ENCODE results near the gene RASSF10. TPM values are rescaled to one million over a fixed set of nuclear protein-coding genes. Genes with fewer than 3 reads are reported as not detected.
A peak's percentile ranks its signal among the peaks of the same experiment; 100 is the strongest.

RASSF10 gene
- polyA plus RNA-seq, 1 donor (not counting 4 experiments of a cell fraction or from before 2014, with no cell fraction given), result 2.1 TPM

DNA sequence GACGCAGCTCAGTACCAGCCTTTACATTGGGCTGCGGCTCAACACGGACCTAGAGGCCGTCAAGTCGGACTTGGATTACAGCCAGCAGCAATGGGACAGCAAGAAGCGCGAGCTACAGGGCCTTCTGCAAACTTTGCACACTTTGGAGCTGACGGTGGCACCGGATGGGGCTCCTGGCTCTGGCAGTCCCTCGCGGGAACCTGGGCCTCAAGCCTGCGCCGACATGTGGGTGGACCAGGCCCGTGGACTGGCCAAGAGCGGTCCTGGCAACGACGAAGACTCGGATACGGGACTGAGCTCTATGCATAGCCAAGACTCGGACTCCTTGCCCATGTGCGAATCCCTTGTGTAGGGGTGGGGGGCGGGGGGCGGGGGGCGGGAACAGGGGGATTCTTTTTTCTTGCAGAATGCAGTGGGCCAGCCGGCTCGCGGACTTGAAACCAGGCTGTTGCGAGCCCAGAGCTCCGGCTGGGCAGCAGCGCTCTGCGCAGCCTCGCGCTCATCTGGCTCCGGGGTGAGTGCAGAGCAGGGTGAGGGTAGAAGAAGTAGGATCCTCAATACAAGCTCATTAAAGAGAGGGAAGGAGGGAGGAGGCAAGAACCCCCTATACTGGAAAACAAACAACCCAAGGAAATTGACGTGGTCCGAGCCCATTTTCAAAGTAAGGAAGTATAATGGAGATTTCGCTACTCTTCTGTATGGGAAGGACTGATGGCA, 1.8 kb downstream of the RASSF10 start:
- H3K4me2 ChIP-seq (ENCODE audit: control insufficient read depth, extremely low read depth, insufficient read depth, low read depth, low read length), result peak overlapping the region; percentile 93
- peaks cover 14% of the 10 kb centered on the region for H3K79me2 ChIP-seq (ENCODE audit: control insufficient read depth, insufficient read depth, low read length)
- no peaks in the 10 kb centered on the region for H4K20me1 ChIP-seq (ENCODE audit: control insufficient read depth, extremely low read depth, insufficient read depth, low read length)
- TF ChIP-seq, protein P1, sequence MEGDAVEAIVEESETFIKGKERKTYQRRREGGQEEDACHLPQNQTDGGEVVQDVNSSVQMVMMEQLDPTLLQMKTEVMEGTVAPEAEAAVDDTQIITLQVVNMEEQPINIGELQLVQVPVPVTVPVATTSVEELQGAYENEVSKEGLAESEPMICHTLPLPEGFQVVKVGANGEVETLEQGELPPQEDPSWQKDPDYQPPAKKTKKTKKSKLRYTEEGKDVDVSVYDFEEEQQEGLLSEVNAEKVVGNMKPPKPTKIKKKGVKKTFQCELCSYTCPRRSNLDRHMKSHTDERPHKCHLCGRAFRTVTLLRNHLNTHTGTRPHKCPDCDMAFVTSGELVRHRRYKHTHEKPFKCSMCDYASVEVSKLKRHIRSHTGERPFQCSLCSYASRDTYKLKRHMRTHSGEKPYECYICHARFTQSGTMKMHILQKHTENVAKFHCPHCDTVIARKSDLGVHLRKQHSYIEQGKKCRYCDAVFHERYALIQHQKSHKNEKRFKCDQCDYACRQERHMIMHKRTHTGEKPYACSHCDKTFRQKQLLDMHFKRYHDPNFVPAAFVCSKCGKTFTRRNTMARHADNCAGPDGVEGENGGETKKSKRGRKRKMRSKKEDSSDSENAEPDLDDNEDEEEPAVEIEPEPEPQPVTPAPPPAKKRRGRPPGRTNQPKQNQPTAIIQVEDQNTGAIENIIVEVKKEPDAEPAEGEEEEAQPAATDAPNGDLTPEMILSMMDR (optimal IDR thresholded peaks at IDR 0.05 in 1 of 3, IDR thresholded peaks at IDR 0.05 in 1 of 3, conservative IDR thresholded peaks at IDR 0.05 in 1 of 3; ENCODE audit: extremely low read depth in 1 of 3, insufficient read depth in 2 of 3, low read length in 3 of 3), result no peak
- no peak for TF ChIP-seq EZH2 (IDR thresholded peaks at IDR 0.05; ENCODE audit: low read length)
- no peaks in the 10 kb centered on the region for H3K9me1 ChIP-seq (ENCODE audit: control insufficient read depth, extremely low read depth, insufficient read depth, low read length)
- H2AFZ ChIP-seq (ENCODE audit: control insufficient read depth, low read length), result peak overlapping the region; percentile 67
- H3K4me3 ChIP-seq (ENCODE audit: control insufficient read depth in 2 of 3, extremely low read depth in 1 of 3, insufficient read depth in 2 of 3, low read depth in 1 of 3, low read length in 3 of 3), result peak overlapping the region; percentile 50 to 76 (median 66)
- H3K27me3 ChIP-seq (ENCODE audit: control insufficient read depth, extremely low read depth, insufficient read depth, low read length), result no peaks in the 10 kb centered on the region
- peaks cover 51% of the 10 kb centered on the region for H3K4me1 ChIP-seq (ENCODE audit: control insufficient read depth, extremely low read depth, insufficient read depth, low read length)
- no peaks in the 10 kb centered on the region for H3K9me3 ChIP-seq (ENCODE audit: control insufficient read depth, low read depth, low read length)
- FAIRE-seq, result no peak
- peak overlapping the region; percentile 60 for H3K9ac ChIP-seq (ENCODE audit: control insufficient read depth, extremely low read depth, insufficient read depth, low read length)
- no peak for DNase-seq (ENCODE audit: low read depth, low spot score)
- no peaks in the 10 kb centered on the region for H3K36me3 ChIP-seq (ENCODE audit: control insufficient read depth in 2 of 2, extremely low read depth in 1 of 2, insufficient read depth in 2 of 2, low read length in 2 of 2)
- H3K27ac ChIP-seq (ENCODE audit: control insufficient read depth, insufficient read depth, low read length), result peak overlapping the region; percentile 42
- dilution Hi-C loops (cut with MboI; ENCODE audit: extremely low pct_ligation_motif_present, low sequenced_read_pairs), result no loop called here

DNA sequence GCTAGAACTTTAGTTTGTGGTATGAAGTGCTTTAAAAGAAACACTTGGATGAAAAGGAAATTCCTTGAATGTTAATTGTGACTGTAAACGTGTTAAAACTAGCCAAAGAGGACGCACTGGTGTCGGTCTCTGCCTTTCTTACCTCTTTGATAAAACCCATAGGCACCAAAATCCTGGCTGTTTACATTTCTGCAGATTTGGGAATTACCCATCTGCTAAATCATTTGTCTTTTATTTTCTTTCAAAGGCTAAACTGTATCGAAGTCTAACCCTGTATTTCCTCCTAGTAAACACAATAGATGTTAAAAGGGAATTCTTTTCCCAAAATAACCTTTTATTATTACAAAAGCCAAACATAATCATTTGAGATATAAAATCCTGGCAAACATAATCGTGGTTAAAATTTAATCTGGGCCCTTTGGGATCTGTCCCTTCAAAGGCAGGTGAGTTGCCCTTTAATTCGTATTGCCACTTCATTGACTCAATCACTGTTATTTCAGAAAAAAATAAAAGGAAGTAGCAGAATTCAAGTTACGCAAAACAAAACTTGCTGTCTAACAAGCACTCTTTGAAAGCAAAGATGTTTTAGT, 2.4 kb downstream of the RASSF10 start:
- Histone ChIP-seq H3K9me1 (ENCODE audit: control insufficient read depth, extremely low read depth, insufficient read depth, low read length) (no peaks in the 10 kb centered on the region), H3K4me1 (ENCODE audit: control insufficient read depth, extremely low read depth, insufficient read depth, low read length) (peaks cover 51% of the 10 kb centered on the region), H4K20me1 (ENCODE audit: control insufficient read depth, extremely low read depth, insufficient read depth, low read length) (no peaks in the 10 kb centered on the region), H3K9me3 (ENCODE audit: control insufficient read depth, low read depth, low read length) (no peaks in the 10 kb centered on the region), H3K4me2 (ENCODE audit: control insufficient read depth, extremely low read depth, insufficient read depth, low read depth, low read length) (peak overlapping the region; percentile 93), H3K9ac (ENCODE audit: control insufficient read depth, extremely low read depth, insufficient read depth, low read length) (peak overlapping the region; percentile 7), H3K27me3 (ENCODE audit: control insufficient read depth, extremely low read depth, insufficient read depth, low read length) (no peaks in the 10 kb centered on the region), H3K79me2 (ENCODE audit: control insufficient read depth, insufficient read depth, low read length) (peaks cover 14% of the 10 kb centered on the region), H3K27ac (ENCODE audit: control insufficient read depth, insufficient read depth, low read length) (peak overlapping the region; percentile 42), H2AFZ (ENCODE audit: control insufficient read depth, low read length) (peak overlapping the region; percentile 51), H3K4me3 (ENCODE audit: control insufficient read depth in 2 of 3, extremely low read depth in 1 of 3, insufficient read depth in 2 of 3, low read depth in 1 of 3, low read length in 3 of 3) (peak overlapping the region; percentile 32 to 76 (median 66)), H3K36me3 (ENCODE audit: control insufficient read depth in 2 of 2, extremely low read depth in 1 of 2, insufficient read depth in 2 of 2, low read length in 2 of 2) (no peaks in the 10 kb centered on the region)
- no peak for TF ChIP-seq EZH2 (IDR thresholded peaks at IDR 0.05; ENCODE audit: low read length)
- TF ChIP-seq, protein P1 (optimal IDR thresholded peaks at IDR 0.05 in 1 of 3, IDR thresholded peaks at IDR 0.05 in 1 of 3, conservative IDR thresholded peaks at IDR 0.05 in 1 of 3; ENCODE audit: extremely low read depth in 1 of 3, insufficient read depth in 2 of 3, low read length in 3 of 3), result no peak
- FAIRE-seq (peak; percentile 56), DNase-seq (ENCODE audit: low read depth, low spot score) (no peak)
- dilution Hi-C loops (cut with MboI; ENCODE audit: extremely low pct_ligation_motif_present, low sequenced_read_pairs), result no loop called here

All from keratinocyte (primary cell).